HepG2 (cell line): ENCODE measurements around the gene LRFN2.

ENCODE experiments used
- DNMT1 ChIP-seq: sonication (generic); formaldehyde crosslinking; IDR thresholded peaks from 2 replicates; pipeline ENCODE4 v1.5.1; 2020; ENCODE audit warnings: mild to moderate bottlenecking, missing genetic modification reagents
- FOXK1 ChIP-seq: sonication (generic); formaldehyde crosslinking; IDR thresholded peaks from 2 replicates; pipeline ENCODE4 v1.4.0; 2020; ENCODE audit warnings: low read depth, missing genetic modification reagents, borderline replicate concordance
- ISX ChIP-seq: sonication (generic); formaldehyde crosslinking; conservative IDR thresholded peaks from 2 replicates; pipeline ENCODE4 v1.5.0; 2020; ENCODE audit warnings: missing genetic modification reagents
- KDM5A ChIP-seq: fragments of 200-600 bp; sonication (generic); IDR thresholded peaks from 2 replicates; pipeline ENCODE4 v1.7.0; 2018; ENCODE audit warnings: antibody characterized with exemption, mild to moderate bottlenecking, low read length, borderline replicate concordance
- MXI1 ChIP-seq: IDR thresholded peaks from 3 replicates; pipeline ENCODE4 v1.6.1; 2012; ENCODE audit warnings: low read depth, low read length, inconsistent platforms, borderline replicate concordance
- NFE2L1 ChIP-seq: sonication (generic); formaldehyde crosslinking; IDR thresholded peaks from 2 replicates; pipeline ENCODE4 v1.4.0; 2020; ENCODE audit warnings: missing genetic modification reagents, mild to moderate bottlenecking, borderline replicate concordance
- NFKBIZ ChIP-seq: IDR thresholded peaks from 2 replicates; pipeline ENCODE4 v1.6.1; 2018; ENCODE audit warnings: missing genetic modification reagents, missing compliant biosample characterization
- POLR2A ChIP-seq, 2 experiments: IDR thresholded peaks; 2 replicates each; pipeline ENCODE4 v1.6.1; 2011; ENCODE audit warnings: low read depth in 2 of 2, low read length in 2 of 2, mild to moderate bottlenecking in 1 of 2, moderate library complexity in 1 of 2; ENCODE audit not compliant: insufficient read depth in 1 of 2
- SMAD3 ChIP-seq: sonication (generic); formaldehyde crosslinking; IDR thresholded peaks from 2 replicates; pipeline ENCODE4 v1.4.0; 2020; ENCODE audit warnings: missing genetic modification reagents
- TF ChIP-seq, protein P1 (sequence below): sonication (generic); formaldehyde crosslinking; IDR thresholded peaks from 2 replicates; pipeline ENCODE4 v1.5.0; 2020; ENCODE audit warnings: mild to moderate bottlenecking, missing genetic modification reagents, moderate library complexity
- TF ChIP-seq, protein P2 (sequence below): sonication (generic); formaldehyde crosslinking; IDR thresholded peaks from 2 replicates; pipeline ENCODE4 v1.5.0; 2020; ENCODE audit warnings: mild to moderate bottlenecking, missing genetic modification reagents, borderline replicate concordance

DNA sequence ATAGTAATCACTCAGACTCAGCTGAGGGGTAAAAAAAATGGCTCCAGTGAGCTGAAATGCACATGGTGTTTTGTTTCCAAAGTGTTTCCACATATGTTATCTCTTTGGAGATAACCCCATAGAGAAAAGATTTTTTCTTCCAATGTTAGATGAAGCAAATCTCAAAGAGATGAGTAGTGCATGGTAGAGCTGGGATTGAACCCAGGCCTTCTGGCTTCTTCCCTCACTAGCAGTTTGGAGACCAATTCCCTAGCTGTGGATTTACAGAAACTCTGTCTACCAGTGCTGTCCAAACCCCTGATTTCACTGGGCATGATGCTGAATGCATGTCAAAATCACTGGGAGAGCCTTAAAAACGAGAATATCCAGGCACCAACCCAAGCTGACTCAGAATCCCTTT lies 165.1 kb downstream of the LRFN2 start:
- TF ChIP-seq, protein P1, sequence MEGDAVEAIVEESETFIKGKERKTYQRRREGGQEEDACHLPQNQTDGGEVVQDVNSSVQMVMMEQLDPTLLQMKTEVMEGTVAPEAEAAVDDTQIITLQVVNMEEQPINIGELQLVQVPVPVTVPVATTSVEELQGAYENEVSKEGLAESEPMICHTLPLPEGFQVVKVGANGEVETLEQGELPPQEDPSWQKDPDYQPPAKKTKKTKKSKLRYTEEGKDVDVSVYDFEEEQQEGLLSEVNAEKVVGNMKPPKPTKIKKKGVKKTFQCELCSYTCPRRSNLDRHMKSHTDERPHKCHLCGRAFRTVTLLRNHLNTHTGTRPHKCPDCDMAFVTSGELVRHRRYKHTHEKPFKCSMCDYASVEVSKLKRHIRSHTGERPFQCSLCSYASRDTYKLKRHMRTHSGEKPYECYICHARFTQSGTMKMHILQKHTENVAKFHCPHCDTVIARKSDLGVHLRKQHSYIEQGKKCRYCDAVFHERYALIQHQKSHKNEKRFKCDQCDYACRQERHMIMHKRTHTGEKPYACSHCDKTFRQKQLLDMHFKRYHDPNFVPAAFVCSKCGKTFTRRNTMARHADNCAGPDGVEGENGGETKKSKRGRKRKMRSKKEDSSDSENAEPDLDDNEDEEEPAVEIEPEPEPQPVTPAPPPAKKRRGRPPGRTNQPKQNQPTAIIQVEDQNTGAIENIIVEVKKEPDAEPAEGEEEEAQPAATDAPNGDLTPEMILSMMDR: no peak
- TF ChIP-seq, protein P2, sequence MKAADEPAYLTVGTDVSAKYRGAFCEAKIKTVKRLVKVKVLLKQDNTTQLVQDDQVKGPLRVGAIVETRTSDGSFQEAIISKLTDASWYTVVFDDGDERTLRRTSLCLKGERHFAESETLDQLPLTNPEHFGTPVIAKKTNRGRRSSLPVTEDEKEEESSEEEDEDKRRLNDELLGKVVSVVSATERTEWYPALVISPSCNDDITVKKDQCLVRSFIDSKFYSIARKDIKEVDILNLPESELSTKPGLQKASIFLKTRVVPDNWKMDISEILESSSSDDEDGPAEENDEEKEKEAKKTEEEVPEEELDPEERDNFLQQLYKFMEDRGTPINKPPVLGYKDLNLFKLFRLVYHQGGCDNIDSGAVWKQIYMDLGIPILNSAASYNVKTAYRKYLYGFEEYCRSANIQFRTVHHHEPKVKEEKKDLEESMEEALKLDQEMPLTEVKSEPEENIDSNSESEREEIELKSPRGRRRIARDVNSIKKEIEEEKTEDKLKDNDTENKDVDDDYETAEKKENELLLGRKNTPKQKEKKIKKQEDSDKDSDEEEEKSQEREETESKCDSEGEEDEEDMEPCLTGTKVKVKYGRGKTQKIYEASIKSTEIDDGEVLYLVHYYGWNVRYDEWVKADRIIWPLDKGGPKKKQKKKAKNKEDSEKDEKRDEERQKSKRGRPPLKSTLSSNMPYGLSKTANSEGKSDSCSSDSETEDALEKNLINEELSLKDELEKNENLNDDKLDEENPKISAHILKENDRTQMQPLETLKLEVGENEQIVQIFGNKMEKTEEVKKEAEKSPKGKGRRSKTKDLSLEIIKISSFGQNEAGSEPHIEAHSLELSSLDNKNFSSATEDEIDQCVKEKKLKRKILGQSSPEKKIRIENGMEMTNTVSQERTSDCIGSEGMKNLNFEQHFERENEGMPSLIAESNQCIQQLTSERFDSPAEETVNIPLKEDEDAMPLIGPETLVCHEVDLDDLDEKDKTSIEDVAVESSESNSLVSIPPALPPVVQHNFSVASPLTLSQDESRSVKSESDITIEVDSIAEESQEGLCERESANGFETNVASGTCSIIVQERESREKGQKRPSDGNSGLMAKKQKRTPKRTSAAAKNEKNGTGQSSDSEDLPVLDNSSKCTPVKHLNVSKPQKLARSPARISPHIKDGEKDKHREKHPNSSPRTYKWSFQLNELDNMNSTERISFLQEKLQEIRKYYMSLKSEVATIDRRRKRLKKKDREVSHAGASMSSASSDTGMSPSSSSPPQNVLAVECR (CRISPR knock-in tag): no peak
- no peak for TF ChIP-seq KDM5A
- no peak for TF ChIP-seq DNMT1
- TF ChIP-seq MXI1: no peak
- no peak for TF ChIP-seq POLR2A (IDR thresholded peaks at IDR 0.05; ENCODE audit: insufficient read depth in 1 of 2, low read depth in 2 of 2, low read length in 2 of 2)
- TF ChIP-seq NFE2L1: no peak
- TF ChIP-seq NFKBIZ (CRISPR knock-in tag): no peak
- TF ChIP-seq SMAD3: no peak
- no peak for TF ChIP-seq ISX
- TF ChIP-seq FOXK1: no peak
